Hepatocyte (in vitro differentiated cells): ENCODE measurements around the gene TAX1BP3. TPM values are rescaled to one million over a fixed set of nuclear protein-coding genes. Genes with fewer than 3 reads are reported as not detected.
"Not testable (repeated sequence)": the region's sequence is repeated elsewhere in the genome, so short reads cannot be mapped to it uniquely, and the experiment has no call there.

Experiments
- DNase-seq: peaks from one replicate; pipeline ENCODE4 v3.0.0-alpha.2; 2016; ENCODE audit warnings: low spot score
- H2AFZ ChIP-seq: fragments of 200-600 bp; sonication (generic); 2 replicates; pipeline ENCODE4 v1.6.0; 2016; ENCODE audit warnings: antibody characterized with exemption, mild to moderate bottlenecking
- H3K27ac ChIP-seq: fragments of 200-600 bp; sonication (generic); 2 replicates; pipeline ENCODE4 v1.5.1; 2016; ENCODE audit warnings: mild to moderate bottlenecking
- H3K27me3 ChIP-seq: fragments of 200-600 bp; sonication (generic); 2 replicates; pipeline ENCODE4 v1.6.1; 2016
- H3K36me3 ChIP-seq: fragments of 200-600 bp; sonication (generic); replicated peaks from 2 replicates; pipeline ENCODE4 v1.5.1; 2016; ENCODE audit warnings: low read depth; ENCODE audit not compliant: insufficient read depth
- H3K4me1 ChIP-seq: fragments of 200-600 bp; sonication (generic); 2 replicates; pipeline ENCODE4 v1.5.1; 2016; ENCODE audit warnings: mild to moderate bottlenecking, moderate library complexity; ENCODE audit not compliant: insufficient read depth
- H3K4me2 ChIP-seq: fragments of 200-600 bp; sonication (generic); 2 replicates; pipeline ENCODE4 v1.6.0; 2016
- H3K4me3 ChIP-seq: fragments of 200-600 bp; sonication (generic); 2 replicates; pipeline ENCODE4 v1.5.1; 2016; ENCODE audit warnings: mild to moderate bottlenecking
- H3K79me2 ChIP-seq: fragments of 200-600 bp; sonication (generic); 2 replicates; pipeline ENCODE4 v1.6.0; 2017; ENCODE audit warnings: mild to moderate bottlenecking
- H3K9me2 ChIP-seq: fragments of 200-600 bp; sonication (generic); replicated peaks from 2 replicates; pipeline ENCODE4 v1.6.0; 2017; ENCODE audit warnings: mild to moderate bottlenecking; ENCODE audit not compliant: insufficient read depth
- H3K9me3 ChIP-seq: fragments of 200-600 bp; sonication (generic); 2 replicates; pipeline ENCODE4 v1.5.1; 2016; ENCODE audit warnings: low read depth, mild to moderate bottlenecking
- H4K20me1 ChIP-seq: fragments of 200-600 bp; sonication (generic); 2 replicates; pipeline ENCODE4 v1.6.0; 2016; ENCODE audit warnings: mild to moderate bottlenecking; ENCODE audit not compliant: insufficient read depth, poor library complexity, severe bottlenecking
- CTCF ChIP-seq: fragments of 200-600 bp; sonication (generic); IDR thresholded peaks from 2 replicates; pipeline ENCODE4 v1.5.1; 2016; ENCODE audit warnings: antibody characterized with exemption, mild to moderate bottlenecking; ENCODE audit not compliant: poor library complexity
- EZH2 ChIP-seq: fragments of 200-600 bp; sonication (generic); IDR thresholded peaks from 2 replicates; pipeline ENCODE4 v1.6.1; 2016; ENCODE audit warnings: antibody characterized with exemption, mild to moderate bottlenecking, borderline replicate concordance
- EZH2phosphoT487 ChIP-seq: fragments of 200-600 bp; sonication (generic); IDR thresholded peaks from one replicate; pipeline ENCODE4 v1.6.1; 2018; ENCODE audit warnings: antibody characterized with exemption, mild to moderate bottlenecking, low read depth, moderate library complexity; ENCODE audit not compliant: unreplicated experiment, severe bottlenecking
- WGBS: methylation state at CpG from one replicate; pipeline ENCODE4 v1.1.6; 2016; ENCODE audit warnings: low lambda C conversion rate; ENCODE audit errors: missing lambda C conversion rate; 5-methylcytosine and 5-hydroxymethylcytosine counted together
- polyA plus RNA-seq: library from polyadenylated mRNA; unstranded; fragments of >200 nt; fragmentation: Nextera tagmentation; extraction: Ambion mirVana; gene quantifications from 2 replicates; pipeline ENCODE4 v1.2.1, GENCODE V29; 2016
- total RNA-seq: library from RNA; depleted of rRNA; stranded (reverse); fragments of >200 nt; gene quantifications from 2 replicates; pipeline ENCODE4 v1.2.3, GENCODE V29; 2014

The TAX1BP3 gene
- total and polyA plus RNA-seq, 2 experiments from 2014 or later, result 218 to 357 TPM

- H2AFZ ChIP-seq, result no peak overlapping the region
- H3K36me3 ChIP-seq, result no peaks in the 10 kb centered on the region
- H3K27me3 ChIP-seq, result no peaks in the 10 kb centered on the region
- no peaks in the 10 kb centered on the region for H3K9me2 ChIP-seq
- TF ChIP-seq EZH2, result no peak
- no peak for TF ChIP-seq CTCF
- no peak for TF ChIP-seq EZH2phosphoT487
- H3K9me3 ChIP-seq, result no peaks in the 10 kb centered on the region
- DNase-seq, result no peak
- H3K4me3 ChIP-seq, result no peak overlapping the region
- H3K4me1 ChIP-seq, result no peaks in the 10 kb centered on the region
- no peak overlapping the region for H3K4me2 ChIP-seq
- WGBS, result 94% methylated on average over 3 of the region's 3 CpGs
- no peaks in the 10 kb centered on the region for H4K20me1 ChIP-seq
- H3K79me2 ChIP-seq, result no peaks in the 10 kb centered on the region
- H3K27ac ChIP-seq, result no peak overlapping the region
Observed at GRCh38 chr17:3708366-3708765, 40.0 kb upstream of the TAX1BP3 start.

- H3K9me3 ChIP-seq, H3K4me2 ChIP-seq, DNase-seq, H3K4me3 ChIP-seq, H2AFZ ChIP-seq, H3K27me3 ChIP-seq, H3K27ac ChIP-seq, H3K9me2 ChIP-seq, H3K79me2 ChIP-seq, H3K36me3 ChIP-seq, H4K20me1 ChIP-seq, H3K4me1 ChIP-seq: not testable (repeated sequence)
- WGBS, result 97% methylated on average over 1 of the region's 1 CpG
Observed at GRCh38 chr17:3705718-3705984, 37.3 kb upstream of the TAX1BP3 start.

GRCh38 chr17:3704931-3705717 is 36.7 kb upstream of the TAX1BP3 start:
- H3K9me3 ChIP-seq, result no peaks in the 10 kb centered on the region
- no peaks in the 10 kb centered on the region for H3K79me2 ChIP-seq
- H3K27ac ChIP-seq, result no peak overlapping the region
- no peak overlapping the region for H2AFZ ChIP-seq
- H3K36me3 ChIP-seq, result no peaks in the 10 kb centered on the region
- H3K4me2 ChIP-seq, result no peak overlapping the region
- H3K4me3 ChIP-seq, result no peak overlapping the region
- no peaks in the 10 kb centered on the region for H4K20me1 ChIP-seq
- no peaks in the 10 kb centered on the region for H3K27me3 ChIP-seq
- no peak for TF ChIP-seq EZH2
- TF ChIP-seq EZH2phosphoT487, result no peak
- no peak for TF ChIP-seq CTCF
- no peaks in the 10 kb centered on the region for H3K4me1 ChIP-seq
- 86% methylated on average over 20 of the region's 20 CpGs for WGBS
- H3K9me2 ChIP-seq, result no peaks in the 10 kb centered on the region
- no peak for DNase-seq

GRCh38 chr17:3702041-3702539 is 33.7 kb upstream of the TAX1BP3 start:
- not testable (repeated sequence) for H3K4me3 ChIP-seq, H4K20me1 ChIP-seq, H2AFZ ChIP-seq, H3K9me2 ChIP-seq, H3K4me1 ChIP-seq, H3K27ac ChIP-seq, H3K4me2 ChIP-seq, H3K79me2 ChIP-seq, H3K36me3 ChIP-seq, H3K9me3 ChIP-seq, DNase-seq
- WGBS, result 89% methylated on average over 7 of the region's 7 CpGs
- H3K27me3 ChIP-seq, result peaks cover 14% of the 10 kb centered on the region
